WERI-Rb-1 (cell line): Measurements from ENCODE around the gene UBE2E1.

Source experiments
- DNase-seq: peaks from one replicate; pipeline ENCODE4 v3.0.0-alpha.2; 2020
- H3K27ac ChIP-seq: fragments of 250-450 bp; sonication (Bioruptor Pico); 2 replicates; pipeline ENCODE4 v1.5.1; 2020; ENCODE audit warnings: mild to moderate bottlenecking, moderate library complexity
- H3K27me3 ChIP-seq: fragments of 250-450 bp; sonication (Bioruptor Pico); 2 replicates; pipeline ENCODE4 v1.5.1; 2021; ENCODE audit warnings: mild to moderate bottlenecking, low read depth, moderate library complexity; ENCODE audit not compliant: insufficient read depth, severe bottlenecking
- H3K36me3 ChIP-seq: fragments of 250-450 bp; sonication (Bioruptor Pico); 2 replicates; pipeline ENCODE4 v1.5.1; 2020; ENCODE audit warnings: mild to moderate bottlenecking, moderate library complexity
- H3K4me3 ChIP-seq: 2 replicates; pipeline ENCODE4 v1.5.1; 2011; ENCODE audit warnings: low read depth, mild to moderate bottlenecking, control low read depth, low read length
- H3K9me3 ChIP-seq: fragments of 250-450 bp; sonication (Bioruptor Pico); 2 replicates; pipeline ENCODE4 v1.5.1; 2021; ENCODE audit warnings: mild to moderate bottlenecking, moderate library complexity; ENCODE audit not compliant: severe bottlenecking
- TF ChIP-seq, protein P1 (sequence below): IDR thresholded peaks from 2 replicates; pipeline ENCODE4 v1.5.1; 2011; ENCODE audit warnings: low read depth, mild to moderate bottlenecking, control low read depth, inconsistent platforms, low read length

UBE2E1 gene

GRCh38 chr3:23806534-23807423 lies 1.0 kb downstream of the UBE2E1 start:
- DNase-seq = peak; percentile 23

DNA sequence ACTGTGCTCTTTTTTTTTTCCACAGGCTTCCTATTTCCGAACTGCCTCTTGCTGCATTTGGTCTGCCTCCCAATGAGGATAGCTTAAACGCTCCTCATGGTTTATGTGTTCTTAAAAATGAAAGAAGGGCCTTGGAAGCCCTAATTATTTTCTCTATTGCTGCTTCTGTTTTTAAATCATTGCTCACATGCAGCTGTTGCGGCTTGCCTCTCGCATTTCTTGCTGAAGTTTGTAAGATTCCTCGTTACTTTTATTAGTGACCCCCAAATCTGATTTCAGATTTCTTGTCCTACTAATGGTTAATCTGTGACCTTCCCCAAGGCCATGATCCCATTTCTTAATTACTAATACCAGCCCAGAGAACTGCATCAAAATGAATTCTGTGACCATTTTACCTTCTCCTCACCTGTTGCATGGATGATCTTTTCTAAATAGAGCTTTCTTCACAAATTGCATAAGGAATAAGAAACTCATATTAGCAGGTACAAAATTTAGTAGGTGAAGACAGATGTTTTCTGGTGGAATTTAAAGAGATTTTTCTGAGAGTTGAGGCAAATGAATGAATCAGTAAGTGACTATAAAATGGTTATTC lies 1.8 kb downstream of the UBE2E1 start:
- no peak for DNase-seq
- Histone ChIP-seq H3K9me3 (no peaks in the 10 kb centered on the region), H3K36me3 (peaks cover 17% of the 10 kb centered on the region), H3K4me3 (peak overlapping the region; percentile 51), H3K27ac (no peak overlapping the region), H3K27me3 (no peaks in the 10 kb centered on the region)
- TF ChIP-seq, protein P1, sequence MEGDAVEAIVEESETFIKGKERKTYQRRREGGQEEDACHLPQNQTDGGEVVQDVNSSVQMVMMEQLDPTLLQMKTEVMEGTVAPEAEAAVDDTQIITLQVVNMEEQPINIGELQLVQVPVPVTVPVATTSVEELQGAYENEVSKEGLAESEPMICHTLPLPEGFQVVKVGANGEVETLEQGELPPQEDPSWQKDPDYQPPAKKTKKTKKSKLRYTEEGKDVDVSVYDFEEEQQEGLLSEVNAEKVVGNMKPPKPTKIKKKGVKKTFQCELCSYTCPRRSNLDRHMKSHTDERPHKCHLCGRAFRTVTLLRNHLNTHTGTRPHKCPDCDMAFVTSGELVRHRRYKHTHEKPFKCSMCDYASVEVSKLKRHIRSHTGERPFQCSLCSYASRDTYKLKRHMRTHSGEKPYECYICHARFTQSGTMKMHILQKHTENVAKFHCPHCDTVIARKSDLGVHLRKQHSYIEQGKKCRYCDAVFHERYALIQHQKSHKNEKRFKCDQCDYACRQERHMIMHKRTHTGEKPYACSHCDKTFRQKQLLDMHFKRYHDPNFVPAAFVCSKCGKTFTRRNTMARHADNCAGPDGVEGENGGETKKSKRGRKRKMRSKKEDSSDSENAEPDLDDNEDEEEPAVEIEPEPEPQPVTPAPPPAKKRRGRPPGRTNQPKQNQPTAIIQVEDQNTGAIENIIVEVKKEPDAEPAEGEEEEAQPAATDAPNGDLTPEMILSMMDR = no peak

More at GRCh38 chr3:23806534-23807423, 1.0 kb downstream of the UBE2E1 start:
- Histone ChIP-seq H3K36me3 (peaks cover 9% of the 10 kb centered on the region), H3K27ac (peak overlapping the region; percentile 42), H3K9me3 (no peaks in the 10 kb centered on the region), H3K4me3 (peak overlapping the region; percentile 51), H3K27me3 (no peaks in the 10 kb centered on the region)
- TF ChIP-seq, protein P1 = no peak

DNA sequence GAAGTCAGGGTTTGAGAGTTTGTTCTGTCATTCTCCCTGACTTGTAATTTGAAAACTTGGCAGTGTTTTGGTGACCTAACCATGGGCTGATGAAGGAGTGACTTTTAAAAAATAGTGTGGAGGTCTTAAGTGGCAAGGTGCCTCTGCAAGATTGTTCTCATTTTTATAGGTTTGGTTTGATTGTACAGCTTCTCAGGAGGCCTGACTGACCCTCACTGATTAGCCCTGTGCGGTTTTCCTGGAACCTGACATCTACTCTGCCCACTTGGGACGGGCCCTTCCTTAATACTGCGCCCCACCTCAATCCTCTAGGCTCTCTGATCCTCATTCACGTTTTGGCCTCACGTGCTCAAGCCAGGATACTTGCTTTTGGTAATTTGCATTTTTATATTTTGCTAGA lies 2.8 kb downstream of the UBE2E1 start:
- no peaks in the 10 kb centered on the region for H3K9me3 ChIP-seq
- TF ChIP-seq, protein P1 = no peak
- no peak for DNase-seq
- no peak overlapping the region for H3K4me3 ChIP-seq
- no peaks in the 10 kb centered on the region for H3K27me3 ChIP-seq
- H3K36me3 ChIP-seq = peaks cover 19% of the 10 kb centered on the region
- H3K27ac ChIP-seq = no peak overlapping the region

GRCh38 chr3:23809294-23809693 lies 3.5 kb downstream of the UBE2E1 start:
- peaks cover 19% of the 10 kb centered on the region for H3K36me3 ChIP-seq
- DNase-seq = no peak
- no peaks in the 10 kb centered on the region for H3K9me3 ChIP-seq
- H3K4me3 ChIP-seq = no peak overlapping the region
- H3K27ac ChIP-seq = no peak overlapping the region
- TF ChIP-seq, protein P1 = no peak
- H3K27me3 ChIP-seq = no peaks in the 10 kb centered on the region

- Histone ChIP-seq H3K27ac (peak overlapping the region; percentile 82), H3K27me3 (no peaks in the 10 kb centered on the region), H3K36me3 (peaks cover 19% of the 10 kb centered on the region), H3K4me3 (peak overlapping the region; percentile 55), H3K9me3 (no peaks in the 10 kb centered on the region)
- DNase-seq = no peak
- TF ChIP-seq, protein P1 = no peak
Observed at GRCh38 chr3:23809840-23810342, 4.1 kb downstream of the UBE2E1 start.
